CD14-positive monocyte (primary cell): Measurements from ENCODE around the gene EME2. TPM values are rescaled to one million over a fixed set of nuclear protein-coding genes. Genes with fewer than 3 reads are reported as not detected.

Source experiments
- DNase-seq, 3 donors: peaks; one replicate each; pipeline ENCODE4 v3.0.0-alpha.2; 2011 to 2022
- H2AFZ ChIP-seq: 2 replicates; pipeline ENCODE4 v1.6.0; 2012; ENCODE audit warnings: mild to moderate bottlenecking, low read depth, low read length, inconsistent platforms; ENCODE audit not compliant: insufficient read depth, poor library complexity, severe bottlenecking
- H3K27ac ChIP-seq, 2 donors: 1 replicate in 1 of 2; 2 replicates in 1 of 2; pipeline ENCODE4 v1.5.1; 2012 to 2013; ENCODE audit warnings: low read length in 2 of 2, control low read depth in 1 of 2, inconsistent platforms in 1 of 2, low read depth in 1 of 2, mild to moderate bottlenecking in 1 of 2
- H3K27me3 ChIP-seq, 2 donors: one replicate each; pipeline versions ENCODE4 v1.6.0 to v1.6.1; 2011 to 2013; ENCODE audit warnings: low read length in 2 of 2; ENCODE audit not compliant: control insufficient read depth in 2 of 2, insufficient read depth in 2 of 2
- H3K36me3 ChIP-seq, 2 donors: replicated peaks in 1 of 2; 1 replicate in 1 of 2; 2 replicates in 1 of 2; pipeline versions ENCODE4 v1.5.1 to v1.6.1; 2012 to 2013; ENCODE audit warnings: low read length in 2 of 2, control low read depth in 1 of 2, inconsistent platforms in 1 of 2, mild to moderate bottlenecking in 1 of 2; ENCODE audit not compliant: insufficient read depth in 2 of 2, control insufficient read depth in 1 of 2
- H3K4me1 ChIP-seq, 2 donors: 1 replicate in 1 of 2; 2 replicates in 1 of 2; pipeline versions ENCODE4 v1.5.1 to v1.6.1; 2012 to 2013; ENCODE audit warnings: low read length in 2 of 2, control low read depth in 1 of 2, inconsistent platforms in 1 of 2, mild to moderate bottlenecking in 1 of 2, moderate library complexity in 1 of 2; ENCODE audit not compliant: insufficient read depth in 2 of 2, control insufficient read depth in 1 of 2
- H3K4me2 ChIP-seq: replicated peaks from 2 replicates; pipeline ENCODE3; 2012; ENCODE audit warnings: low read length, moderate library complexity, mild to moderate bottlenecking; ENCODE audit not compliant: poor library complexity, severe bottlenecking; ENCODE audit errors: extremely low read depth
- H3K4me3 ChIP-seq, 3 experiments: fragments of 200-600 bp in 1 of 3; sonication (generic) in 1 of 3; replicated peaks in 1 of 3; 1 replicate in 2 of 3; 2 replicates in 1 of 3; pipeline ENCODE4 v1.5.1; 2011 to 2013; ENCODE audit warnings: low read length in 3 of 3, mild to moderate bottlenecking in 3 of 3, control low read depth in 2 of 3, low read depth in 2 of 3, inconsistent platforms in 1 of 3, moderate library complexity in 1 of 3
- H3K79me2 ChIP-seq: 2 replicates; pipeline ENCODE4 v1.6.0; 2012; ENCODE audit warnings: mild to moderate bottlenecking, control low read depth, inconsistent platforms, low read length, moderate library complexity; ENCODE audit not compliant: insufficient read depth
- H3K9ac ChIP-seq: 2 replicates; pipeline ENCODE4 v1.6.0; 2017; ENCODE audit warnings: low read length, mild to moderate bottlenecking; ENCODE audit not compliant: insufficient read depth, poor library complexity, severe bottlenecking
- H3K9me3 ChIP-seq, 2 donors: replicated peaks in 1 of 2; 1 replicate in 1 of 2; 2 replicates in 1 of 2; pipeline versions ENCODE4 v1.5.1 to v1.6.1; 2012 to 2013; ENCODE audit warnings: low read length in 2 of 2, control low read depth in 1 of 2; ENCODE audit not compliant: control insufficient read depth in 1 of 2, insufficient read depth in 1 of 2
- H4K20me1 ChIP-seq: 2 replicates; pipeline ENCODE4 v1.6.0; 2012; ENCODE audit warnings: mild to moderate bottlenecking, low read length, control low read depth, moderate library complexity; ENCODE audit not compliant: insufficient read depth
- H3K27ac Mint-ChIP-seq, 7 donors: one replicate each; pipeline ENCODE4 v1.8.0; 2020; ENCODE audit warnings: mild to moderate bottlenecking in 7 of 7, mixed read lengths in 7 of 7, moderate library complexity in 6 of 7, inconsistent platforms in 2 of 7
- H3K27me3 Mint-ChIP-seq, 3 donors: one replicate each; pipeline ENCODE4 v1.8.0; 2021 to 2022; ENCODE audit warnings: low read depth in 3 of 3, mild to moderate bottlenecking in 3 of 3, mixed read lengths in 3 of 3, moderate library complexity in 3 of 3, inconsistent platforms in 1 of 3
- H3K36me3 Mint-ChIP-seq, 2 donors: one replicate each; pipeline ENCODE4 v1.8.0; 2020; ENCODE audit warnings: mixed read lengths in 2 of 2, inconsistent platforms in 1 of 2, mild to moderate bottlenecking in 1 of 2
- H3K4me1 Mint-ChIP-seq: one replicate; pipeline ENCODE4 v1.8.0; 2020; ENCODE audit warnings: mild to moderate bottlenecking, mixed read lengths
- H3K4me3 Mint-ChIP-seq, 2 donors: one replicate each; pipeline ENCODE4 v1.8.0; 2020; ENCODE audit warnings: mild to moderate bottlenecking in 2 of 2, mixed read lengths in 2 of 2, moderate library complexity in 1 of 2
- H3K9me3 Mint-ChIP-seq, 7 donors: one replicate each; pipeline ENCODE4 v1.8.0; 2020 to 2022; ENCODE audit warnings: mixed read lengths in 7 of 7, mild to moderate bottlenecking in 6 of 7, moderate library complexity in 6 of 7, inconsistent platforms in 2 of 7
- WGBS: methylation state at CpG from one replicate; pipeline ENCODE4 v1.1.5; 2013; ENCODE audit warnings: missing lambda C conversion rate; ENCODE audit not compliant: insufficient coverage; 5-methylcytosine and 5-hydroxymethylcytosine counted together
- intact Hi-C, 2 donors: fragments of 100-400 bp; cut with micrococcal nuclease; formaldehyde crosslinking; loops; one replicate each; pipeline versions ENCODE4 v1.15.0 to v1.15.1; 2023
- polyA plus RNA-seq, 3 donors: library from polyadenylated mRNA; depleted of rRNA in 1 of 3; unstranded in 2 of 3; stranded (reverse) in 1 of 3; fragments of 300-500 nt in 2 of 3; fragments of >200 nt in 1 of 3; fragmentation: Illumina TruSeq in 2 of 3; gene quantifications; 1 replicate in 2 of 3; 2 replicates in 1 of 3; pipeline ENCODE4 v1.2.3, GENCODE V29; 2012 to 2021
- TF ChIP-seq, protein P1 (sequence below): fragments of 200-600 bp; IDR thresholded peaks from one replicate; pipeline ENCODE4 v1.8.0; 2022; ENCODE audit warnings: antibody characterized with exemption, mild to moderate bottlenecking

The EME2 gene
- polyA plus RNA-seq, 3 donors, result 0.26 to 36.6 (median 0.48) TPM

DNA sequence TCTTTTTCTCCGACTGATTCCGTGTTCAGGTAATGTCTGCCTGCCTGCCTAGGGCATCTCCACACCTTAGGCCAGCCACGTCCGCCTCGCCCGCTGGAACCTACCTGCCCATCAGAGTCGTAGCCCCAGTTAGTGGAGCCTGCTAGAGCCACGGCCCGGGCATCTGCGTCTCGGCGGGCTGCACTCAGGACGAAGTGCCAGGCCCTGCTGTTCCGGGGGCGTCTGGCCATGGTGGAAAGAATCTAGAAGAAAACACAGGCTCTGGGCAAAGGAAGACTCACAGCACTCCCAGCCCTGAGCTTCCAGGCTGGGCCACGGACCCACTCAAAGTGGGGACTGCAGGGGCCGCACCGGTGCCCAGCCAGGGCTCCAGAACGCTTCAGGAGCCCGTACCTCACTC is 8.6 kb downstream of the EME2 start:
- TF ChIP-seq, protein P1, sequence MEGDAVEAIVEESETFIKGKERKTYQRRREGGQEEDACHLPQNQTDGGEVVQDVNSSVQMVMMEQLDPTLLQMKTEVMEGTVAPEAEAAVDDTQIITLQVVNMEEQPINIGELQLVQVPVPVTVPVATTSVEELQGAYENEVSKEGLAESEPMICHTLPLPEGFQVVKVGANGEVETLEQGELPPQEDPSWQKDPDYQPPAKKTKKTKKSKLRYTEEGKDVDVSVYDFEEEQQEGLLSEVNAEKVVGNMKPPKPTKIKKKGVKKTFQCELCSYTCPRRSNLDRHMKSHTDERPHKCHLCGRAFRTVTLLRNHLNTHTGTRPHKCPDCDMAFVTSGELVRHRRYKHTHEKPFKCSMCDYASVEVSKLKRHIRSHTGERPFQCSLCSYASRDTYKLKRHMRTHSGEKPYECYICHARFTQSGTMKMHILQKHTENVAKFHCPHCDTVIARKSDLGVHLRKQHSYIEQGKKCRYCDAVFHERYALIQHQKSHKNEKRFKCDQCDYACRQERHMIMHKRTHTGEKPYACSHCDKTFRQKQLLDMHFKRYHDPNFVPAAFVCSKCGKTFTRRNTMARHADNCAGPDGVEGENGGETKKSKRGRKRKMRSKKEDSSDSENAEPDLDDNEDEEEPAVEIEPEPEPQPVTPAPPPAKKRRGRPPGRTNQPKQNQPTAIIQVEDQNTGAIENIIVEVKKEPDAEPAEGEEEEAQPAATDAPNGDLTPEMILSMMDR, result no peak
- Mint-ChIP-seq H3K27ac (peak overlapping the region; percentile 80 to 93 (median 86)), H3K4me3 (peak overlapping the region; percentile 85 to 91), H3K36me3 (peaks cover 11 to 45% of the 10 kb centered on the region in 2 donors), H3K27me3 (no peaks in the 10 kb centered on the region), H3K9me3 (no peaks in the 10 kb centered on the region), H3K4me1 (peaks cover 27% of the 10 kb centered on the region)
- DNase-seq, result no peak
- Histone ChIP-seq H3K27me3 (no peaks in the 10 kb centered on the region), H3K27ac (peak overlapping the region; percentile 52 to 82), H3K36me3 (peaks cover 24 to 29% of the 10 kb centered on the region in 2 donors), H3K79me2 (peaks cover 58% of the 10 kb centered on the region), H3K4me1 (peaks cover 25 to 33% of the 10 kb centered on the region in 2 donors), H3K4me3 (peak overlapping the region; percentile 45 to 94 (median 60)), H3K4me2 (peak overlapping the region; percentile 88), H3K9me3 (no peaks in the 10 kb centered on the region), H3K9ac (peak overlapping the region; percentile 84), H4K20me1 (peaks cover 73% of the 10 kb centered on the region), H2AFZ (no peak overlapping the region)
- intact Hi-C loops, result loop anchor here (5.0 to 10.0 kb wide), 4 partner anchors 46 to 356 kb away; partner anchors contain the start of genes FAHD1 (in 1 of the 2), HAGH (in 1 of the 2), MAPK8IP3 (in 1 of the 2) and NTHL1 (in 1 of the 2)
- WGBS, result 84% methylated on average over 20 of the region's 20 CpGs

DNA sequence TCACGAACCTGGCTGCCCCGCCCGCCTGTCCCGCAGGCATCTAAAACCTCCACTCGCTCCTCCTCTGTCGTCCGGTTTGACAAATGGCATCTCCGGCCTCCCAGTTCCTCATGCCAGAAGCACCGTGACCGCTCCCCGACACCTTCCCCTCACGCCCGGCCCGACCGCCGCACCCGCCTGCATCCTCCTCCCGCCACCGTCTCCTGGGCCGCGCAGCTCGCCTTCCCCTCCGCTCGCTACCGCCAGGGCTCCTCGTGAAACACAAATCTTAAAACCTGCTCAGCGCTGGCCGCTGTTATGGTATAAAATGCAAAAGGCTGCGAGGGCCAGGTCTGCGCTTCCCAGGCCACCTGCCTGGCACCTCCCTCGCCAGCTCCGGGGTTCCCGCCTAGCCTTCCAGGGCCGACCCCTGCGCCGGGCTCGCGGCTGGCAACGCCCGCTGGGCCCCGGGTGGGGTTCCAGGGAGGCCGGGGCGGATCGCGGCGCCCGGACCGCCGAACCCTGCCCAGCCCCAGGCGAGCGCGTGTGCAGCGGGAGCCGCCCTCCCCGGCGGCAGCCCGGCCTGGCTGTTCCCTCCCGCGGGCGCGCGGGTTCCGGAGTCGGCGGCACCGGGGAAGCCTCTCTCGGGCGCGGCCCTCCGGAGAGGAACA is 9.3 kb downstream of the EME2 start:
- H3K27me3 ChIP-seq, result no peaks in the 10 kb centered on the region
- H3K27me3 Mint-ChIP-seq, result no peaks in the 10 kb centered on the region
- TF ChIP-seq, protein P1, result no peak
- DNase-seq, result peak; percentile 11 to 42 (median 24)
- H3K4me3 Mint-ChIP-seq, result peak overlapping the region; percentile 85 to 91
- H4K20me1 ChIP-seq, result peaks cover 73% of the 10 kb centered on the region
- H3K79me2 ChIP-seq, result peaks cover 62% of the 10 kb centered on the region
- H3K9me3 ChIP-seq, result no peaks in the 10 kb centered on the region
- H3K9me3 Mint-ChIP-seq, result no peaks in the 10 kb centered on the region
- under 1% methylated on average over 70 of the region's 70 CpGs for WGBS
- peak overlapping the region; percentile 45 to 94 (median 60) for H3K4me3 ChIP-seq
- H3K9ac ChIP-seq, result peak overlapping the region; percentile 84
- peak overlapping the region; percentile 83 for H2AFZ ChIP-seq
- intact Hi-C loops, result loop anchor here (1.0 to 10.0 kb wide), 7 partner anchors 9 to 357 kb away; partner anchors contain the start of genes FAHD1 (in 2 of the 2), HAGH (in 2 of the 2), MAPK8IP3 (in 1 of the 2) and MRPS34 (in 1 of the 2)
- H3K27ac ChIP-seq, result peak overlapping the region; percentile 52 to 82
- peaks cover 9 to 42% of the 10 kb centered on the region in 2 donors for H3K36me3 Mint-ChIP-seq
- H3K4me1 ChIP-seq, result peaks cover 25 to 33% of the 10 kb centered on the region in 2 donors
- H3K4me1 Mint-ChIP-seq, result peaks cover 27% of the 10 kb centered on the region
- H3K36me3 ChIP-seq, result peaks cover 24 to 27% of the 10 kb centered on the region in 2 donors
- H3K4me2 ChIP-seq, result peak overlapping the region; percentile 88
- peak overlapping the region; percentile 82 to 93 (median 86) for H3K27ac Mint-ChIP-seq
